ENCODE measurements around the gene MUC5B. TPM values are rescaled to one million over a fixed set of nuclear protein-coding genes. Genes with fewer than 3 reads are reported as not detected.
"Not testable (repeated sequence)": the region's sequence is repeated elsewhere in the genome, so short reads cannot be mapped to it uniquely, and the experiment has no call there.

The MUC5B gene
- total RNA-seq, 2 experiments from 2014 or later: not detected

DNA sequence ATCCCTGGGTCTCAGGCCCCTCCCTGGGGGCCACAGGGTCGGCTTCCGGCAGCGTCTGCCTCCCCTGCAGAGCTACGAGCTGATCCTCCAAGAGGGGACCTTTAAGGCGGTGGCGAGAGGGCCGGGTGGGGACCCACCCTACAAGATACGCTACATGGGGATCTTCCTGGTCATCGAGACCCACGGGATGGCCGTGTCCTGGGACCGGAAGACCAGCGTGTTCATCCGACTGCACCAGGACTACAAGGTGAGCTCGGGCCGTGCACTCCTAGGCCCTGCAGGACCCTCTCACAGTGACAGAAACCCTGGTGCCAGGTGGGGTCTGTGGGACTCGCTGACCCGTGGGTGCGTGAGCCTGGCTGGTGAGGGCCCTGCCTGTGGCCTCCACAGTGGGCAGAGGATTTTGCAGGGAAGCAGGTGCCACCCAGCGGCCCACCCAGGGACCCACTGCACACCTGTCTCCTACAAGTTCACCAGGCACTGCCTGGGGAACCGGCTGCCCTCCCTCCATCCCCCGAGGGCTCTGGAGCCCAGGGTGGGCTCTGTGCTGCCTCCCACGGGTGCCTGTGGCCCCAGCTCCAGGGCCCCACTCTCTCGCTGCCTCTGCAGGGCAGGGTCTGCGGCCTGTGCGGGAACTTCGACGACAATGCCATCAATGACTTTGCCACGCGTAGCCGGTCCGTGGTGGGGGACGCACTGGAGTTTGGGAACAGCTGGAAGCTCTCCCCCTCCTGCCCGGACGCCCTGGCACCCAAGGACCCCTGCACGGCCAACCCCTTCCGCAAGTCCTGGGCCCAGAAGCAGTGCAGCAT is 13.7 kb downstream of the MUC5B start:
- no peak for DNase-seq
- no peaks in the 10 kb centered on the region for H3K27me3 Mint-ChIP-seq
- no peaks in the 10 kb centered on the region for H3K4me1 Mint-ChIP-seq
- no peak overlapping the region for H3K27ac Mint-ChIP-seq
- H3K9me3 Mint-ChIP-seq: no peaks in the 10 kb centered on the region
- no peak overlapping the region for H3K4me3 Mint-ChIP-seq
- no peaks in the 10 kb centered on the region for H3K36me3 Mint-ChIP-seq

DNA sequence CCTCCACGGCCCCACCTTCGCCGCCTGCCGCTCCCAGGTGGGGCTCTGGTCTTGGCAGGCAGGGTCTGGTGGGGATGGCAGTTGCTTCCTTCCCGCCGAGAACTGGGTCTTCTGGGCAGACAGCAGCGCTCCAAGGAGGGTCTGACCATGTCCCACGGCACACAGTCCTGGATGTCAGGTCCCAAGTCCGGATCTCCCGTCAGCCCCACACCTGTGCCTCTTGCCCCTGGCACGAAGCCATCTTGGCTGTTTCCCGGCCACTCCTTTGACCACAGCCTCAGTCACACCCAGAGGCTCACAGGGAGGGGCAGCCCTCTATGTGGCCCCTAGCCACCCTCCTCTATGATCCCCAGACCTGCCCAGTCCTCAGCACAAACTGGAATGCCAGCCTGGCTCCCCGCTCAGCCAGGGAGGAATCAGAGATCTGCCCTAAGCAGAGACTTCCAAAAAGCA is 14.3 kb downstream of the MUC5B start:
- H3K4me1 Mint-ChIP-seq: no peaks in the 10 kb centered on the region
- no peak for DNase-seq
- H3K27ac Mint-ChIP-seq: no peak overlapping the region
- H3K9me3 Mint-ChIP-seq: no peaks in the 10 kb centered on the region
- no peaks in the 10 kb centered on the region for H3K27me3 Mint-ChIP-seq
- no peak overlapping the region for H3K4me3 Mint-ChIP-seq
- no peaks in the 10 kb centered on the region for H3K36me3 Mint-ChIP-seq

DNA sequence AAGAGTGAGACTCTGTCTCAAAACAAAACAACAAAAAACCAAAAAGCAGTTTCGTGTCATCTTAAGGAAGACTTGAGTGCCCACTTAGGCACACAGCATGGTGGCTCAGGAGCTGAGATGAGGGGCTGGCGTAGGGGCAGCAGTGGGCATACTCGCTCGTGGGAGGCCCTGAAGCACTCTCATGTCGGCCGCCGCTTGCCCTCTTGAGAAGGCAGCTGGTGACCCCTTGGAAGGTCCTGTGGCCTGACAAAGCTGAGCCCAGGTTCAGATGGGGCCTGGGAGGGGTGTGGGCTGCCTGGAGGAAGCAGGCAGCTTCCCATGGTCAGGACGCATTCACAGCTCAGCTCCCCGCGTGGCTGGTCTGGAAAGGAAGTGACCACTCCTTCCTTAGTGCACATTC is 15.0 kb downstream of the MUC5B start:
- Mint-ChIP-seq H3K4me3 (no peak overlapping the region), H3K27me3 (no peaks in the 10 kb centered on the region), H3K27ac (no peak overlapping the region), H3K36me3 (peaks cover 1% of the 10 kb centered on the region), H3K4me1 (no peaks in the 10 kb centered on the region), H3K9me3 (no peaks in the 10 kb centered on the region)
- no peak for DNase-seq

DNA sequence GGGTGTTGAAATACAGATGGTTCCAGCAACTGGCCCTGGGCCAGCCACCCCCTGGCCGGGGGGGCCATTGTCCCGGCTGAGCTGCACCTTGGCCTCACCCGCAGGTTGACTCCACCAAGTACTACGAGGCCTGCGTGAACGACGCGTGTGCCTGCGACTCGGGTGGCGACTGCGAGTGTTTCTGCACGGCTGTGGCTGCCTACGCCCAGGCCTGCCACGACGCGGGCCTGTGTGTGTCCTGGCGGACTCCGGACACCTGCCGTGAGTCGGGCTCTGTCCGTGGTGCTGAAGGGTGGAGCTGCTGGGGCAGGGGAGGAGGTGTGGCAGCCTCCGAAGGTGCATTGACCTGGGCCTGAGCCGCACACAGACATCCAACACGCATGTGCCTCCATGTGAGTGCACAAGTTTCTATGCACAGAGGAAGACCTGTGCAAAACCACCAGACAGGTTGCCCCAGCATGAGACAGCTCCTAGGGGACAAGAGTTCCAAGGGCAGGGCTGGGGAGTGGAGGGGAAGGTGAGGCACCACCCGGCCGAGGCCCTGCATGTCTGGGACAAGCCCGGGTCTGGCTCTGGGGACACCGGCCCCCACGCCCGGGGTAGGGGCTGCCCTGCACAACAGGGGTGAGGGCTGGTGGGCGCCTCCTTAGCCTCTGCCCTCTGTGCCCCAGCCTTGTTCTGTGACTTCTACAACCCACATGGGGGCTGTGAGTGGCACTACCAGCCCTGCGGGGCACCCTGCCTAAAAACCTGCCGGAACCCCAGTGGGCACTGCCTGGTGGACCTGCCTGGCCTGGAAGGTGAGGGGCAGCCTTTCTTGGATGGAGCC is 16.1 kb downstream of the MUC5B start:
- Mint-ChIP-seq H3K27ac (no peak overlapping the region), H3K36me3 (peaks cover 1% of the 10 kb centered on the region), H3K4me1 (no peaks in the 10 kb centered on the region), H3K27me3 (no peaks in the 10 kb centered on the region), H3K4me3 (no peak overlapping the region), H3K9me3 (no peaks in the 10 kb centered on the region)
- no peak for DNase-seq

DNA sequence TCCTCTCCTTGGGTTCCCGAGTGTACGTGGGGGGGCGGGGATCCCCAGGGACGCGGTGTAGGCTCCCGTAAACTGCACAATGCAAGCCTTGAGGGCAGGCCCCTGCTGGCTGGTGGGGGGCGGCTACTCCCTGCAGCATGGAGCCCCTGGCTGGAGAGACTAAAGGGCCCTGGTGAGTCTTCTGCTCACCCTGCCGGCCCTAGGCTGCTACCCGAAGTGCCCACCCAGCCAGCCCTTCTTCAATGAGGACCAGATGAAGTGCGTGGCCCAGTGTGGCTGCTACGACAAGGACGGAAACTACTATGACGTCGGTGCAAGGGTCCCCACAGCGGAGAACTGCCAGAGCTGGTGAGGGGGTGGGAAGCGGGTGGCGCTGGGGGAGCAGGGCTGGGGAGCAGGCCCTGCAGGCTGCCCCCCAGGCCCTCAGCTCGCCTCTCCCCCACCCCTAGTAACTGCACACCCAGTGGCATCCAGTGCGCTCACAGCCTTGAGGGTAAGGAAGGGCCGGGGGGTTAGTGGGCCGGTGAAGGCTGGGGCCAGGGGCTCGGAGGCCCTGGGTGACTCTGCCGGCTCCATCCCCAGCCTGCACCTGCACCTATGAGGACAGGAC is 16.8 kb downstream of the MUC5B start:
- no peak overlapping the region for H3K4me3 Mint-ChIP-seq
- no peaks in the 10 kb centered on the region for H3K4me1 Mint-ChIP-seq
- H3K27me3 Mint-ChIP-seq: no peaks in the 10 kb centered on the region
- no peak overlapping the region for H3K27ac Mint-ChIP-seq
- no peak for DNase-seq
- H3K36me3 Mint-ChIP-seq: peaks cover 1% of the 10 kb centered on the region
- H3K9me3 Mint-ChIP-seq: no peaks in the 10 kb centered on the region

DNA sequence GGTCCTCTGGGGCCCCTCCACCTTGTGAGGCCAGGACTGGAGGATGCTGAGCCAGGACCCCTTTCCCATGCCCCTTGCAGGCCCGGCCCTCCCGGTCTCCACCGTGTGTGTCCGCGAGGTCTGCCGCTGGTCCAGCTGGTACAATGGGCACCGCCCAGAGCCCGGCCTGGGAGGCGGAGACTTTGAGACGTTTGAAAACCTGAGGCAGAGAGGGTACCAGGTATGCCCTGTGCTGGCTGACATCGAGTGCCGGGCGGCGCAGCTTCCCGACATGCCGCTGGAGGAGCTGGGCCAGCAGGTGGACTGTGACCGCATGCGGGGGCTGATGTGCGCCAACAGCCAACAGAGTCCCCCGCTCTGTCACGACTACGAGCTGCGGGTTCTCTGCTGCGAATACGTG is 17.9 kb downstream of the MUC5B start:
- H3K9me3 Mint-ChIP-seq: no peaks in the 10 kb centered on the region
- H3K36me3 Mint-ChIP-seq: peaks cover 1% of the 10 kb centered on the region
- H3K27me3 Mint-ChIP-seq: no peaks in the 10 kb centered on the region
- no peaks in the 10 kb centered on the region for H3K4me1 Mint-ChIP-seq
- no peak overlapping the region for H3K4me3 Mint-ChIP-seq
- DNase-seq: no peak
- H3K27ac Mint-ChIP-seq: no peak overlapping the region

DNA sequence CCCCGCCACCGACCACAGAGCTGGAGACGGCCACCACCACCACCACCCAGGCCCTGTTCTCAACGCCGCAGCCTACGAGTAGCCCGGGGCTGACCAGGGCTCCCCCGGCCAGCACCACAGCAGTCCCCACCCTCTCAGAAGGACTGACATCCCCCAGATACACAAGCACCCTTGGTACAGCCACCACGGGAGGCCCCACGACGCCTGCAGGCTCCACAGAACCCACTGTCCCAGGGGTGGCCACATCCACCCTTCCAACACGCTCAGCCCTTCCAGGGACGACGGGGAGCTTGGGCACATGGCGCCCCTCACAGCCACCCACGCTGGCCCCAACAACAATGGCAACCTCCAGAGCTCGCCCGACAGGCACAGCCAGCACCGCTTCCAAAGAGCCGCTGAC is 18.8 kb downstream of the MUC5B start:
- DNase-seq: no peak
- no peaks in the 10 kb centered on the region for H3K27me3 Mint-ChIP-seq
- H3K27ac Mint-ChIP-seq: no peak overlapping the region
- H3K9me3 Mint-ChIP-seq: no peaks in the 10 kb centered on the region
- H3K36me3 Mint-ChIP-seq: peaks cover 1% of the 10 kb centered on the region
- no peaks in the 10 kb centered on the region for H3K4me1 Mint-ChIP-seq
- no peak overlapping the region for H3K4me3 Mint-ChIP-seq

DNA sequence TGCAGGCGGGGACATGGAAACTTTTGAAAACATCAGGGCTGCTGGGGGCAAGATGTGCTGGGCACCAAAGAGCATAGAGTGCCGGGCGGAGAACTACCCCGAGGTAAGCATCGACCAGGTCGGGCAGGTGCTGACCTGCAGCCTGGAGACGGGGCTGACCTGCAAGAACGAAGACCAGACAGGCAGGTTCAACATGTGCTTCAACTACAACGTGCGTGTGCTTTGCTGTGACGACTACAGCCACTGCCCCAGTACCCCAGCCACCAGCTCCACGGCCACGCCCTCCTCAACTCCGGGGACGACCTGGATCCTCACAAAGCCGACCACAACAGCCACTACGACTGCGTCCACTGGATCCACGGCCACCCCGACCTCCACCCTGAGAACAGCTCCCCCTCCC is 19.4 kb downstream of the MUC5B start:
- H3K9me3 Mint-ChIP-seq: no peaks in the 10 kb centered on the region
- no peak overlapping the region for H3K4me3 Mint-ChIP-seq
- H3K27me3 Mint-ChIP-seq: no peaks in the 10 kb centered on the region

DNA sequence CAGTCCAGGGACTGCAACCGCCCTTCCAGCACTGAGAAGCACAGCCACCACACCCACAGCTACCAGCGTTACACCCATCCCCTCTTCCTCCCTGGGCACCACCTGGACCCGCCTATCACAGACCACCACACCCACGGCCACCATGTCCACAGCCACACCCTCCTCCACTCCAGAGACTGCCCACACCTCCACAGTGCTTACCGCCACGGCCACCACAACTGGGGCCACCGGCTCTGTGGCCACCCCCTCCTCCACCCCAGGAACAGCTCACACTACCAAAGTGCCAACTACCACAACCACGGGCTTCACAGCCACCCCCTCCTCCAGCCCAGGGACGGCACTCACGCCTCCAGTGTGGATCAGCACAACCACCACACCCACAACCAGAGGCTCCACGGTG is 19.9 kb downstream of the MUC5B start:
- not testable (repeated sequence) for H3K27ac Mint-ChIP-seq, DNase-seq

More for the DNA sequence above, 19.4 kb downstream of the MUC5B start:
- H3K36me3 Mint-ChIP-seq: peaks cover 1% of the 10 kb centered on the region
- H3K27ac Mint-ChIP-seq: no peak overlapping the region
- DNase-seq: no peak
- no peaks in the 10 kb centered on the region for H3K4me1 Mint-ChIP-seq

DNA sequence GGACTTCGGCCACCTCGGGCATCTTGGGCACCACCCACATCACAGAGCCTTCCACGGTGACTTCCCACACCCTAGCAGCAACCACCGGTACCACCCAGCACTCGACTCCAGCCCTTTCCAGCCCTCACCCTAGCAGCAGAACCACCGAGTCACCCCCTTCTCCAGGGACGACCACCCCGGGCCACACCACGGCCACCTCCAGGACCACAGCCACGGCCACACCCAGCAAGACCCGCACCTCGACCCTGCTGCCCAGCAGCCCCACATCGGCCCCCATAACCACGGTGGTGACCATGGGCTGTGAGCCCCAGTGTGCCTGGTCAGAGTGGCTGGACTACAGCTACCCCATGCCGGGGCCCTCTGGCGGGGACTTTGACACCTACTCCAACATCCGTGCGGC is 20.7 kb downstream of the MUC5B start:
- not testable (repeated sequence) for H3K4me1 Mint-ChIP-seq, H3K27me3 Mint-ChIP-seq, DNase-seq, H3K9me3 Mint-ChIP-seq, H3K27ac Mint-ChIP-seq, H3K4me3 Mint-ChIP-seq, H3K36me3 Mint-ChIP-seq

More for the DNA sequence above, 19.9 kb downstream of the MUC5B start:
- H3K36me3 Mint-ChIP-seq, H3K27me3 Mint-ChIP-seq, H3K4me1 Mint-ChIP-seq, H3K9me3 Mint-ChIP-seq, H3K4me3 Mint-ChIP-seq: not testable (repeated sequence)

DNA sequence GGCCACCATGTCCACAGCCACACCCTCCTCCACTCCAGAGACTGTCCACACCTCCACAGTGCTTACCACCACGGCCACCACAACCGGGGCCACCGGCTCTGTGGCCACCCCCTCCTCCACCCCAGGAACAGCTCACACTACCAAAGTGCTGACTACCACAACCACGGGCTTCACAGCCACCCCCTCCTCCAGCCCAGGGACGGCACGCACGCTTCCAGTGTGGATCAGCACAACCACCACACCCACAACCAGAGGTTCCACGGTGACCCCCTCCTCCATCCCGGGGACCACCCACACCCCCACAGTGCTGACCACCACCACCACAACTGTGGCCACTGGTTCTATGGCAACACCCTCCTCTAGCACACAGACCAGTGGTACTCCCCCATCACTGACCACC is 21.7 kb downstream of the MUC5B start:
- H3K9me3 Mint-ChIP-seq, H3K27ac Mint-ChIP-seq, DNase-seq, H3K36me3 Mint-ChIP-seq, H3K4me3 Mint-ChIP-seq, H3K4me1 Mint-ChIP-seq, H3K27me3 Mint-ChIP-seq: not testable (repeated sequence)

DNA sequence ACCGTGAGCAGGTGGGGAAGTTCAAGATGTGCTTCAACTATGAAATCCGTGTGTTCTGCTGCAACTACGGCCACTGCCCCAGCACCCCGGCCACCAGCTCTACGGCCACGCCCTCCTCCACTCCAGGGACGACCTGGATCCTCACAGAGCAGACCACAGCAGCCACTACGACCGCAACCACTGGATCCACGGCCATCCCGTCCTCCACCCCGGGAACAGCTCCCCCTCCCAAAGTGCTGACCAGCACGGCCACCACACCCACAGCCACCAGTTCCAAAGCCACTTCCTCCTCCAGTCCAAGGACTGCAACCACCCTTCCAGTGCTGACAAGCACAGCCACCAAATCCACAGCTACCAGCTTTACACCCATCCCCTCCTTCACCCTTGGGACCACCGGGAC is 22.9 kb downstream of the MUC5B start:
- not testable (repeated sequence) for H3K4me1 Mint-ChIP-seq, H3K27me3 Mint-ChIP-seq, H3K4me3 Mint-ChIP-seq, H3K27ac Mint-ChIP-seq, H3K9me3 Mint-ChIP-seq, H3K36me3 Mint-ChIP-seq, DNase-seq

DNA sequence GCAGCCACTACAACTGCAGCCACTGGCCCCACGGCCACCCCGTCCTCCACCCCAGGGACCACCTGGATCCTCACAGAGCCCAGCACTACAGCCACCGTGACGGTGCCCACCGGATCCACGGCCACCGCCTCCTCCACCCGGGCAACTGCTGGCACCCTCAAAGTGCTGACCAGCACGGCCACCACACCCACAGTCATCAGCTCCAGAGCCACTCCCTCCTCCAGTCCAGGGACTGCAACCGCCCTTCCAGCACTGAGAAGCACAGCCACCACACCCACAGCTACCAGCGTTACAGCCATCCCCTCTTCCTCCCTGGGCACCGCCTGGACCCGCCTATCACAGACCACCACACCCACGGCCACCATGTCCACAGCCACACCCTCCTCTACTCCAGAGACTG is 23.4 kb downstream of the MUC5B start:
- not testable (repeated sequence) for H3K27ac Mint-ChIP-seq, H3K9me3 Mint-ChIP-seq, H3K4me3 Mint-ChIP-seq, H3K36me3 Mint-ChIP-seq, H3K4me1 Mint-ChIP-seq, DNase-seq, H3K27me3 Mint-ChIP-seq

DNA sequence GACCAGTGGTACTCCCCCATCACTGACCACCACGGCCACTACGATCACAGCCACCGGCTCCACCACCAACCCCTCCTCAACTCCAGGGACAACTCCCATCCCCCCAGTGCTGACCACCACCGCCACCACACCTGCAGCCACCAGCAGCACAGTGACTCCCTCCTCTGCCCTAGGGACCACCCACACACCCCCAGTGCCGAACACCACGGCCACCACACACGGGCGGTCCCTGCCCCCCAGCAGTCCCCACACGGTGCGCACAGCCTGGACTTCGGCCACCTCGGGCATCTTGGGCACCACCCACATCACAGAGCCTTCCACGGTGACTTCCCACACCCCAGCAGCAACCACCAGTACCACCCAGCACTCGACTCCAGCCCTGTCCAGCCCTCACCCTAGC is 24.2 kb downstream of the MUC5B start:
- not testable (repeated sequence) for H3K4me3 Mint-ChIP-seq, DNase-seq, H3K4me1 Mint-ChIP-seq, H3K27ac Mint-ChIP-seq, H3K36me3 Mint-ChIP-seq, H3K9me3 Mint-ChIP-seq, H3K27me3 Mint-ChIP-seq

DNA sequence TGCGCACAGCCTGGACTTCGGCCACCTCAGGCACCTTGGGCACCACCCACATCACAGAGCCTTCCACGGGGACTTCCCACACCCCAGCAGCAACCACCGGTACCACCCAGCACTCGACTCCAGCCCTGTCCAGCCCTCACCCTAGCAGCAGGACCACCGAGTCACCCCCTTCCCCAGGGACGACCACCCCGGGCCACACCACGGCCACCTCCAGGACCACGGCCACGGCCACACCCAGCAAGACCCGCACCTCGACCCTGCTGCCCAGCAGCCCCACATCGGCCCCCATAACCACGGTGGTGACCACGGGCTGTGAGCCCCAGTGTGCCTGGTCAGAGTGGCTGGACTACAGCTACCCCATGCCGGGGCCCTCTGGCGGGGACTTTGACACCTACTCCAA is 26.1 kb downstream of the MUC5B start:
- H3K9me3 Mint-ChIP-seq, DNase-seq, H3K27ac Mint-ChIP-seq, H3K36me3 Mint-ChIP-seq, H3K4me3 Mint-ChIP-seq, H3K27me3 Mint-ChIP-seq, H3K4me1 Mint-ChIP-seq: not testable (repeated sequence)
